Choroid plexus epithelial cell (primary cell): ENCODE results near the gene LRIT3.

Source experiments
- DNase-seq: peaks from one replicate; pipeline ENCODE4 v3.0.0-alpha.2; 2010; ENCODE audit warnings: low read depth
- H3K4me3 ChIP-seq: 2 replicates; pipeline ENCODE4 v1.5.1; 2011; ENCODE audit warnings: low read depth, mild to moderate bottlenecking, control low read depth, low read length, moderate library complexity
- TF ChIP-seq, protein P1 (sequence below): conservative IDR thresholded peaks from 2 replicates; pipeline ENCODE4 v1.5.1; 2011; ENCODE audit warnings: low read depth, mild to moderate bottlenecking, control low read depth, inconsistent platforms, low read length, moderate library complexity

Gene LRIT3

DNA sequence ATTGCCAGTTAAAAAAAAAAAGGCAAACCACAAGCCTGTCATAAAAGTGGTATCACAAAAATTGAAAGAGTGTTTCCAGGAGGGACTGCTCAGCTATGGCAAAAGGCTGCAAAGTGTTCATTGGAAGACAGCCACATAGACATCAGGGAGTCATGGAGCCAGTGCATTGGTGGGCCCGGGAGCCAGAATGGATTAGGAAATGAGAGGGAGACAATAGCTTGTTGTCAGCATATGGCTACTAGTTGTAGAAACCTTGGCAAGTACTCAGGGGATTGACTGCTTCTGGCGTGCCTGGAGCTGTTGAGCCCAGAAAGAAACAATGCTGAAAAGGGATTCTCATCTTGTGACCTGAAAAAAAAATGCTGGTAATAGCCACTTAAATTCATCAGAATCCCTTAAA, 27.3 kb upstream of the LRIT3 start:
- DNase-seq, result no peak

DNA sequence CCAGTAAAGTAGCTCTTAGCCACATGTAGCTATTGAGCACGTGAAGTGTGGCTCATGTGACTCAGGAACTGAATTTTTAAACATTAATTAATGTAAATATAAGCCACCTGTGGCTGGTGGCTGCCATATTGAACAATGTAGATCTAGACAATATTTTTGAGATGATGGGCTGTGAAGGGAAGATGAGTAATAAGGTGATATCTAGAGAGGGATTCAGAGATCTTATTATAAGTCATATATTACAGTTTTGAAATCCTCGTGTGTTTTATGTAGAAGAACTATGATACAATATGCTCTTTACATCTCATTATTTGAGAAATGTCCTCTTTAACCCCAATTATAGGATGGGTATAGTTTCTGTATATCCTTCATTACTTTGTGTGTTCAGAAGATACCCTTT, 26.7 kb upstream of the LRIT3 start:
- H3K4me3 ChIP-seq, result no peak overlapping the region
- TF ChIP-seq, protein P1, sequence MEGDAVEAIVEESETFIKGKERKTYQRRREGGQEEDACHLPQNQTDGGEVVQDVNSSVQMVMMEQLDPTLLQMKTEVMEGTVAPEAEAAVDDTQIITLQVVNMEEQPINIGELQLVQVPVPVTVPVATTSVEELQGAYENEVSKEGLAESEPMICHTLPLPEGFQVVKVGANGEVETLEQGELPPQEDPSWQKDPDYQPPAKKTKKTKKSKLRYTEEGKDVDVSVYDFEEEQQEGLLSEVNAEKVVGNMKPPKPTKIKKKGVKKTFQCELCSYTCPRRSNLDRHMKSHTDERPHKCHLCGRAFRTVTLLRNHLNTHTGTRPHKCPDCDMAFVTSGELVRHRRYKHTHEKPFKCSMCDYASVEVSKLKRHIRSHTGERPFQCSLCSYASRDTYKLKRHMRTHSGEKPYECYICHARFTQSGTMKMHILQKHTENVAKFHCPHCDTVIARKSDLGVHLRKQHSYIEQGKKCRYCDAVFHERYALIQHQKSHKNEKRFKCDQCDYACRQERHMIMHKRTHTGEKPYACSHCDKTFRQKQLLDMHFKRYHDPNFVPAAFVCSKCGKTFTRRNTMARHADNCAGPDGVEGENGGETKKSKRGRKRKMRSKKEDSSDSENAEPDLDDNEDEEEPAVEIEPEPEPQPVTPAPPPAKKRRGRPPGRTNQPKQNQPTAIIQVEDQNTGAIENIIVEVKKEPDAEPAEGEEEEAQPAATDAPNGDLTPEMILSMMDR, result no peak
- no peak for DNase-seq

More for the DNA sequence above, 27.3 kb upstream of the LRIT3 start:
- H3K4me3 ChIP-seq, result no peak overlapping the region
- TF ChIP-seq, protein P1, result no peak

DNA sequence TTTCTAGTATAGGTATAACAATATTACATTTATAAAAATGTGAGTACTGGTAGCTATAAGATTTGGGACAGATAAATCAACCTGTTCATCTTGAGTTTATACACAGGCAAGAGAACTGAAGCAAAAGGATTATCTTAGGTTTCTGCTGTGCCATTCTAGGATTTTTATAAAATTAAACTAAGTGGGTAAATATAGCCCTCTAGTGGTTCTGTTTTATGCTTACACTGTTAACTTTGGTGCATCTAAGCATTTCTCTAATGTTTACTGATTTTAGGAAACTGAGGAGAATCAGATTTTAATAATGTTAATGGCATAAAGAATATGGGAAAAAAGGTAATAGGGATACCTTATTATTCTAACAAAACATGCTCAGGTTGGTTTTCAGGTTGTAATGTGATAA, 21.2 kb upstream of the LRIT3 start:
- TF ChIP-seq, protein P1, result peak; percentile 61
- H3K4me3 ChIP-seq, result no peak overlapping the region
- DNase-seq, result peak; percentile 57

DNA sequence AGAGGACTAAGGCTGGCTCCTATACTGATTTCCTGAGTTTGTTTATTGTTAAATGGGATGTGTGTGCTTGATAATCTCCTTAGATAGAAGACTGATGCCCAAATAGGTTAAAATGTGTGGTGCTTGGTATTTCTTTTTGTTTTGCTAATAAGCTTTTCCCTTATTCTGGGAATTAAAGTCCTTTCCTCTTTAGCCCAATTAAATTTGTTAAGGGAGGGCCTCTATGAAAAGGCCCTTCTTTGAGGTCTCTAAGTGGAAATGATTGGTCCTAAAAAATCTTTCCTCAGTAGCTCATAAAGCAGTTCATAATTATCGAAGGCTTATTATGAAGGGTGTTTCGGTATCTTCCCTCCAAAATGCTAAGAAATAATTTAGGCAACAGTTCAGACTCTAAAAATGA, 20.2 kb upstream of the LRIT3 start, which contains the start of gene RRH:
TSS of gene RRH (plus strand) at position 301 of the 400 bp plus-strand sequence. CDS start at position 357, 56 bp downstream.
- no peak for DNase-seq
- TF ChIP-seq, protein P1, result no peak
- no peak within 1 kb of the TSS for H3K4me3 ChIP-seq

DNA sequence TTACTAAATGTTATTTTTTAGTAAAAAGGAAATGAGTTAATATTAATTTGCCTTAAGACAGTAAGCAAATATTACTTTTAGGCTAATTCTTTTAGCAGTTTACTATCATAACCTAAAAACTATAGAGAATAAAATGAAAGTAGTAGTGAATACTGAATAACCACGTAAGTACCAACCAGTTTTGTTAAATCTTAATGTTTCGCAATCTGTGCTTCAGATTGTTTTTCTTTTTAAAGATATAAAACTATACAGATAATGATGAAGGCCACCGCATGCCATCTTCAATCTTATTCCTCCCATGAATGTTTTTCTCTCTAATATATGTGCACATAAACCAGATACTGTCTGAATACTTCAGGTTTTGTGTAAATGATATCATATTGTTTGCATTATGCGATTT, 14.2 kb upstream of the LRIT3 start:
- DNase-seq, result no peak
- H3K4me3 ChIP-seq, result no peak overlapping the region
- TF ChIP-seq, protein P1, result no peak

DNA sequence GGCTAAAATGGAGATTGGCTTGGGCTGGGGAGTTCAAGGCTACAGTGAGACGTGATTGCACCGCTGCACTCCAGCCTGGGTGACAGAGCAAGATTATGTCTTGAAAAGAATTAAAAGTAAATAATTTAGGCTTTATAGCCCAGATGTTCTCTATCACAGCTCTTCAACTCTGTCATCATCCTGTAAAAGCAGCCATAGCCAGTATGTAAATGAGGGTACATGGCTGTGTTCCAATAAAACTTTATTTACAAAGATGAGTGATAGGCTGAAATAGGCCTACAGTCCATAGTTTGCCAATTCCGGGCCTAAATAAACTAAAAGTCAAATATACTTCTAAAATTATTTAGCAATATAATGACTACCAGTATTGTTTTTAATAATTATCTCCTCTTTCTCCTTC, 10.9 kb upstream of the LRIT3 start:
- TF ChIP-seq, protein P1, result no peak
- no peak overlapping the region for H3K4me3 ChIP-seq
- no peak for DNase-seq

DNA sequence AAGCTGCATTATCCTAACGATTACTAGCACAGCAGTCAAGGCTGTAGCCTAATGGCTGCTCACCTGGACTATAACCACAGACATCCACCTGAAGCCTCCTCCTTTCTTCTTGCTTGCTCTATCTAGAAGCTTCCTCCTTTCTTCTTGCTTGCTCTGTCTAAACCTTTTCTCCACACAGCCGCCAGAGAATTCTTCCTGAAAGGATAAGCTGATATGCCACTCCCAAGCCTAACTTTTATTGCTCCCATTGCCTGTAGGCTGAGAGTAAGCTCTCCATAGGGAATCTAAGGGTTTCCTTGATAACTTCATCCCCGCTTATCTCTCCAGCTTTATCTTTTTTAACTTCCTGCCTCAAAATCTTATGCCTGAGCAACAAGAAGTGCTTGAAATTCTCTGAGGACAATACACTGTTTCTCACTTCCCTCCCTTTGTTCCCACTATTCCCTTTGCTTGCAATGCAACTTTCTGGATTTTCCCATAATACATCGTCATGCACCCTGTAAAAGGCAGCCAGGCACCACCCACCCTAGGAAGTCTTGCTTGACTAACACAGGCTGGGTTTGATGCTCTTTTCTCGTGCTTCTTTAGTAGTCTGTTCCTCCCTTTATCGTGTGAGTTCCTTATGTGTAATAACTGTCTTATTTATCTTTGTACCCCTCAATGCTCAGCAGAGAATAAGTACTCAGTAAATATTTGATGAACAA, 1.4 kb upstream of the LRIT3 start:
- TF ChIP-seq, protein P1, result no peak
- H3K4me3 ChIP-seq, result no peak overlapping the region
- no peak for DNase-seq
